ENCODE data around the gene KCNN1.
A peak's percentile ranks its signal among the peaks of the same experiment; 100 is the strongest.

The KCNN1 gene

DNA sequence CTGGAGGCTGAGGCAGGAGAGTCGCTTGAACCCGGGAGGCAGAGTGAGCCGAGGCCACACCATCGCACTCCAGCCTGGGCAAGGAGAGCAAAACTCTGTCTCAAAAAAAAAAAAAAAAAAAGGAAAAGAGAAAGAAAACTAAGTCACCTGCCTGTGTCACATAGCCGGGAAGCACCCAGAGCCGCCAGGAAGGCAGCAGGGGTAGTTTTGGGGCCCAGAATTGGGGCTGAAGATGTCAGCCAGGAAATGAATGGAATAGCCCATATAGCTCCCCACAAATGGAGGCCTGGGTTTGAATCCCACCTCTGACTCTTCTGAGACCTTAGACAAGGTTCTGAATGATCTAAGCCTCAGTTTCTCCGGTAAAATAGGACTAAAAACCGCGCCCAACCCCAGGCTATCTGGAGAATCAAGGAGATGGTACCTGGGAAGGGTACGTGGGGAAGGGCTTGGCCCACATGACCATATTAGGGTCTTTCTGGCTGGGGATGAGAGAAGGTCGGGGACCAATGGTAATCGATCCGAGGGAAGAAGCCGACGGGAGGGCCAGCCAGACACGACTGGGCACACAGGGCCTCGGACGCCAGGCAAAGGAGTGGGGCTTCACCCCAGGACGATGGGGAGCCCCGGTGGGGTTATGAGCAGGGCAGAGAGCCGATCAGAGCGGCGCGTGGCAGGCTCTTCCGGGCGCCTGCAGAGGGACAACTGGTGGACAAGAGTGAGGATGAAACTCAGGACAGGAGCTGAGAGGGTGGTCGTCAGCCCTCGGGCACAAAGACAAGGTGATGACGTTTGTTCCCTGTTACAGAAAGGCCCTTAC is 19.7 kb upstream of the KCNN1 start:
- TF ChIP-seq, protein P1, sequence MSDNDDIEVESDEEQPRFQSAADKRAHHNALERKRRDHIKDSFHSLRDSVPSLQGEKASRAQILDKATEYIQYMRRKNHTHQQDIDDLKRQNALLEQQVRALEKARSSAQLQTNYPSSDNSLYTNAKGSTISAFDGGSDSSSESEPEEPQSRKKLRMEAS (IDR thresholded peaks at IDR 0.05; ENCODE audit: low read depth, low read length): no peak
- no peak for TF ChIP-seq MYC (IDR thresholded peaks at IDR 0.05; ENCODE audit: low read depth, low read length)
- TF ChIP-seq POLR2A (IDR thresholded peaks at IDR 0.05; ENCODE audit: extremely low read depth, insufficient read length): no peak
- TF ChIP-seq, protein P2, sequence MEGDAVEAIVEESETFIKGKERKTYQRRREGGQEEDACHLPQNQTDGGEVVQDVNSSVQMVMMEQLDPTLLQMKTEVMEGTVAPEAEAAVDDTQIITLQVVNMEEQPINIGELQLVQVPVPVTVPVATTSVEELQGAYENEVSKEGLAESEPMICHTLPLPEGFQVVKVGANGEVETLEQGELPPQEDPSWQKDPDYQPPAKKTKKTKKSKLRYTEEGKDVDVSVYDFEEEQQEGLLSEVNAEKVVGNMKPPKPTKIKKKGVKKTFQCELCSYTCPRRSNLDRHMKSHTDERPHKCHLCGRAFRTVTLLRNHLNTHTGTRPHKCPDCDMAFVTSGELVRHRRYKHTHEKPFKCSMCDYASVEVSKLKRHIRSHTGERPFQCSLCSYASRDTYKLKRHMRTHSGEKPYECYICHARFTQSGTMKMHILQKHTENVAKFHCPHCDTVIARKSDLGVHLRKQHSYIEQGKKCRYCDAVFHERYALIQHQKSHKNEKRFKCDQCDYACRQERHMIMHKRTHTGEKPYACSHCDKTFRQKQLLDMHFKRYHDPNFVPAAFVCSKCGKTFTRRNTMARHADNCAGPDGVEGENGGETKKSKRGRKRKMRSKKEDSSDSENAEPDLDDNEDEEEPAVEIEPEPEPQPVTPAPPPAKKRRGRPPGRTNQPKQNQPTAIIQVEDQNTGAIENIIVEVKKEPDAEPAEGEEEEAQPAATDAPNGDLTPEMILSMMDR (IDR thresholded peaks at IDR 0.05; ENCODE audit: low read depth, low read length): no peak
- no peak for DNase-seq (ENCODE audit: low read depth)

DNA sequence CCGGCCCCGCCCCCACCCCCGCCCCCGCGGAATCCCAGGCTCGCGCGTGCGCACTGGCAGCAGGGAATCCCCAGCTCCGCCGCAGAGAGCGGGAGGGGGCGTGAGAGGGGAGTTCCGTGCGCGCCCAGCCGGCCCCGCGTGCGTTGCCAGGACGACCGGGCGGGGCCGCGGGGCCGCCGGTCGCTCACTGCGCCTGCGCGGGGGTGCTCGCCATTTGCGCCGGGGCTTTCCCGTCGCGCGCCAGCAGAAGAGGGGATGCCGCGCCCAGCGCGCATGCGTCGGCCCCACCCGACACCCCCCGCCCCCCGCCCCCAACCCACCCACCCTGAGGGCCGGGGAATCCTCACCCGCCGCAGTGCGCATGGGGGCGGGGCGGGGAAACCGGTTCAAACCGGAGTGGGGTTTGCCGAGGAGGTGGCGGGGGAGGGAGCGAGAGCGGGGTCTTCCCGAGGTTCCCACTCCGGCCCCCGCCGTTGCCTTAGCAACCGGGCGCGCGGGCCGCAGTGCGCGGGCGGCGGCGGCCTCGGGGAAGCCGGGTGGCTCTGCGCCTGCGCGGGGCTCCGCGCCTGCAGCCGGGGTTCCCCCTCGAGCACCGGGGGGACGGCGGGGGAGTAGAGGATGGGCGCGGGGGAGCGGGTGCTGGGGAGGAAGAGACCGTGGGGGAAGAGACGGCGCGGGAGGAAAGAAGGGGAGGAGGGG is 18.9 kb upstream of the KCNN1 start:
- peak; percentile 91 for DNase-seq (ENCODE audit: low read depth)
- peak overlapping the region; percentile 16 for H3K4me3 ChIP-seq (ENCODE audit: low read depth, low read length)
- TF ChIP-seq, protein P1 (IDR thresholded peaks at IDR 0.05; ENCODE audit: low read depth, low read length): no peak
- TF ChIP-seq POLR2A (IDR thresholded peaks at IDR 0.05; ENCODE audit: extremely low read depth, insufficient read length) (no peak), MYC (IDR thresholded peaks at IDR 0.05; ENCODE audit: low read depth, low read length) (0 out of 2 replicates have a peak, but pooled peaks have one; percentile 29)
- TF ChIP-seq, protein P2 (IDR thresholded peaks at IDR 0.05; ENCODE audit: low read depth, low read length): no peak

More for the DNA sequence above, 19.7 kb upstream of the KCNN1 start:
- H3K4me3 ChIP-seq (ENCODE audit: low read depth, low read length): no peak overlapping the region

DNA sequence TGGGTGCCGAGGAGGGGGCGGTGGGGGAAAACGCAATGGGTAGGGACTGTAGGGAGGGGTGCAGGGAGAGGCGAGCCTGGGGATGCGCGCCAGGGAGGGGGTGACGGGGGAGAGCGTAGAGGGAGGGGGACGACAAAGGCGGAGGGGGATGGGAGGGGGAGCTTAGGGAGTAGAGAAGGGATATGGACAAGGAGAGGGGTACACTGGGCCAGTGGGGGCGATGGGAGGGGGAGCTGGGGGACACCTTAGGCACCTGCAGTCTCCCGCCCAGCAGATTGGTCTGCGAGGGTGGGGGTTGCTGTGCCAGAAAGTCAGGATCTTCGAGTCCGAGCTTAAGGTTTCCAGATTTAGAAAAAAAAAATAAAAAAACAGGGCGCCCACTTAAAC is 18.4 kb upstream of the KCNN1 start:
- no peak for DNase-seq (ENCODE audit: low read depth)
- peak overlapping the region; percentile 16 for H3K4me3 ChIP-seq (ENCODE audit: low read depth, low read length)
- TF ChIP-seq, protein P2 (IDR thresholded peaks at IDR 0.05; ENCODE audit: low read depth, low read length): no peak
- TF ChIP-seq POLR2A (IDR thresholded peaks at IDR 0.05; ENCODE audit: extremely low read depth, insufficient read length) (no peak), MYC (IDR thresholded peaks at IDR 0.05; ENCODE audit: low read depth, low read length) (no peak)
- TF ChIP-seq, protein P1 (IDR thresholded peaks at IDR 0.05; ENCODE audit: low read depth, low read length): no peak

DNA sequence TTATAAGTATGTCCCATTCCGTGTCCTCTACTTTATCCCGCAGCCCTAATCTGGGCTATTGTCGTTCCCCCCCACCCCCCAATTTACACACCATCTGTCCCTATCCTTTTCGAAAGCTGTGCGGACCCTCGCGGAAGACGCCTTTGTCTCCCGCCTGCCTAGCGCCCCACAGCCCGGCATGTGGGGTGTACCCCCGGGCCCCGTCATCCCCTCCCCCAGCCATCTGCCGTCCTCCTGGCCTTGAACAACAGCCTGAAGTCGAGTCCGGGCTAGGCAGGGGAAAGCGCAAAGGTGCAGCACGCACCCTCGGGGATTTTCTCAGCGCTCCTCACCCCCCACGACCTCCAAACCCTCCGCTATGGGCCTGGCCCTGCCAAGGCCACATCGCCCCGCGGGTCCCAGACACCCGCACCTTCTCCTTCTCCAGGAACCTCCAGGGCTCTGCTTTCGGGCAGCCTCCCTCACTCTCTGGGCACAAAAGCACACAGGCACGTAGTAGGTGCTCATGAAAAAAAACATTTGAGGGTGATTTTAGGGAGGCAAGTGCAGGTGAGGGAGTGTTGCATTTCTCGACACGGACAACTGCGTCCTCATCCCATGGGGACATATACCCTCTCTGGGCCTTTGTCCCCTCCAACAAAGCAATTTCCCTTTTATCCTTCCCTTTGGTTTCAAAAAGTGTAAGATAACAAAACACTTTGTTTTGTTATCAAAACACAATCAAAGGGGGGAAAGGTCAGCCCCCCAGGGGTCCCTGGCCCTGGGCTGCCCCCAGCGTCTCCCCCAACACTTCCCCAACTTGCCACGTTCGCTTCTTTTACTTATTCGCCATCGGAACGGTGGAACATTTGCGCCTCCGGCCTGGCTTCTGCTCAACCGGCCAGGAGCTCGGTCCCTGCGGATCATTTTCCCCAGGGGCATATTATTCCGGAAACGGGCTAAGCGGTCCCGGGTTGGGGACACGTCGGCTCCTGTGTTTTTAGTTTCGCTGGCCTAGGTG is 17.7 kb upstream of the KCNN1 start:
- DNase-seq (ENCODE audit: low read depth): no peak
- TF ChIP-seq MYC (IDR thresholded peaks at IDR 0.05; ENCODE audit: low read depth, low read length): no peak
- no peak for TF ChIP-seq POLR2A (IDR thresholded peaks at IDR 0.05; ENCODE audit: extremely low read depth, insufficient read length)
- TF ChIP-seq, protein P2 (IDR thresholded peaks at IDR 0.05; ENCODE audit: low read depth, low read length): no peak
- TF ChIP-seq, protein P1 (IDR thresholded peaks at IDR 0.05; ENCODE audit: low read depth, low read length): no peak
- no peak overlapping the region for H3K4me3 ChIP-seq (ENCODE audit: low read depth, low read length)

DNA sequence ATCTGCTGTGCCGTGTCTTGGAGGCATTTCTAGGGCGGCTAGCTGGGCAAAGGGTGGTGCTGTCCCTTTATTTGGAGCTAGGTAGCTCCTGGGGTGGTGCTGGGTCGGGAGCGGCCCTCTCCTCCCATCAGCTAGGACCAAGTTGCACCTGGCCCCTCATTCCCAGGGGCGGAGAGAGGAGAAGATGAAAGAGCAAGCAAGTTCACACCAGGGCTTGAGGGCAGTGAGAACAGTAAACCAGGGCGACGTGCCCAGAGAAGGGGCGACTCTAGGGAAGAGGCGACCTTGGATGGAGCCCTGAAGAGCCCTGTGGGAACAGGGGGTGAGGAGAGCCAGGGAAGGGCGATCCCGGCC is 17.0 kb upstream of the KCNN1 start:
- no peak for DNase-seq (ENCODE audit: low read depth)
- TF ChIP-seq MYC (IDR thresholded peaks at IDR 0.05; ENCODE audit: low read depth, low read length): no peak
- TF ChIP-seq POLR2A (IDR thresholded peaks at IDR 0.05; ENCODE audit: extremely low read depth, insufficient read length): no peak
- TF ChIP-seq, protein P1 (IDR thresholded peaks at IDR 0.05; ENCODE audit: low read depth, low read length): no peak
- TF ChIP-seq, protein P2 (IDR thresholded peaks at IDR 0.05; ENCODE audit: low read depth, low read length): no peak
- no peak overlapping the region for H3K4me3 ChIP-seq (ENCODE audit: low read depth, low read length)

Data from NB4 (cell line).